ENCODE results near the gene MGAT5.

The MGAT5 gene

DNA sequence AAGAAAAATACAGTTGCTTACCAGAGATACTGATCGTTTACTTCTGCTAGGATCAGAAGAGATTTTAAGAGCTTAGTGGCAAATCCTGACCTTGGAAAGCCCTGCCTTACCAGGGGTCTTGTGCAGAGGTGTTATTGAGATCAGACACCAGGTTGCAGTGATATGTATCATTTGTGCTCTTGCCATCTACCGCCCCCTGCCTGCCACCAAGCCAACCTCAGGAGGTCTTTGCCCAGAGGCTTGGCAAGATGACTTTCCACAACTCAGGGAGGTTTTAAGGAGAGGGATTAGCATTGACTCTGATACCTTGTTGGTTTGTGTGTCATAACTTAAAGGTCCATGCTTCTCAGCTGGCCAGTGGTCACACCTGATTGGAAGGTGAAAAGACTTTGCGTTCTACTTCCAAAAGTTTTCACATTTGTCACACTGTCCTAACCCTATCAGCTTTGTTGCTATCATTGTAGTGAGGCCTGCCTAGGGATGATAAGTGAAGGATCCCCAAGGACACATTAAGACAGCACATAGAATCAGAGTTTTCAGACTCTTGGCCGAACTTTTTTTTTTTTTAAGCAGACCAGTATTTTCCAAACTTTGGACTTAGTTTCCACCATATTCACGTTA lies 46.2 kb upstream of the MGAT5 start:
- peaks cover 0 to 9% of the 10 kb centered on the region in 2 donors for H3K9me3 ChIP-seq (replicated peaks in 1 of 2; ENCODE audit: control insufficient read depth in 2 of 2, insufficient read depth in 1 of 2, low read depth in 1 of 2, low read length in 2 of 2)
- no peak overlapping the region for H3K4me2 ChIP-seq (ENCODE audit: insufficient read depth, low read length, poor library complexity, severe bottlenecking)
- H2BK120ac ChIP-seq (ENCODE audit: low read depth, low read length): no peak overlapping the region
- peaks cover 3% of the 10 kb centered on the region for H3K79me1 ChIP-seq (ENCODE audit: low read depth, low read length)
- no peak overlapping the region for H4K91ac ChIP-seq (ENCODE audit: low read depth, low read length, poor library complexity)
- no peak overlapping the region for H2AFZ ChIP-seq (ENCODE audit: low read length)
- H3K4me1 ChIP-seq (ENCODE audit: control insufficient read depth in 2 of 2, insufficient read depth in 1 of 2, low read depth in 1 of 2, low read length in 2 of 2): peaks cover 11 to 14% of the 10 kb centered on the region in 2 donors
- no peak overlapping the region for H2BK15ac ChIP-seq (ENCODE audit: low read length)
- WGBS, 2 donors (ENCODE audit: extremely low coverage in 2 of 2, insufficient read length in 2 of 2, insufficient replicate concordance in 1 of 2): 100% methylated on average over 1 of the region's 5 CpGs; no CpG with 5 or more reads in 1 of the 2 donors
- no peak overlapping the region for H3K18ac ChIP-seq (ENCODE audit: low read length)
- no peak overlapping the region for H3K9ac ChIP-seq (ENCODE audit: low read depth, low read length, poor library complexity)
- no peak overlapping the region for H2AK5ac ChIP-seq (ENCODE audit: low read depth, low read length)
- DNase-seq (ENCODE audit: low spot score): no peak
- no peak overlapping the region for H3K4me3 ChIP-seq (ENCODE audit: low read length in 2 of 2)
- no peak overlapping the region for H3K4ac ChIP-seq (ENCODE audit: low read length)
- H2BK5ac ChIP-seq (ENCODE audit: low read length): no peak overlapping the region
- no peak overlapping the region for H3K27ac ChIP-seq (replicated peaks; ENCODE audit: low read length)
- no peaks in the 10 kb centered on the region for H3K36me3 ChIP-seq (replicated peaks in 1 of 2; ENCODE audit: control insufficient read depth in 2 of 2, insufficient read depth in 2 of 2, low read length in 2 of 2)
- H3K27me3 ChIP-seq (ENCODE audit: control insufficient read depth in 3 of 3, insufficient read depth in 3 of 3, low read depth in 1 of 3, low read length in 3 of 3): no peaks in the 10 kb centered on the region
- no peak overlapping the region for H2BK12ac ChIP-seq (ENCODE audit: low read length)
- H4K8ac ChIP-seq (ENCODE audit: low read depth, low read length): no peak overlapping the region
- H3K23ac ChIP-seq (ENCODE audit: low read depth, low read length, poor library complexity): no peak overlapping the region
- no peak overlapping the region for H3K14ac ChIP-seq (ENCODE audit: low read length)

GRCh38 chr2:134208825-134209224 lies 45.0 kb upstream of the MGAT5 start:
- Histone ChIP-seq H2BK15ac (ENCODE audit: low read length) (no peak overlapping the region), H4K8ac (ENCODE audit: low read depth, low read length) (no peak overlapping the region), H2AFZ (ENCODE audit: low read length) (no peak overlapping the region), H3K4me3 (ENCODE audit: low read length in 2 of 2) (no peak overlapping the region), H2BK120ac (ENCODE audit: low read depth, low read length) (no peak overlapping the region), H3K18ac (ENCODE audit: low read length) (no peak overlapping the region), H3K23ac (ENCODE audit: low read depth, low read length, poor library complexity) (no peak overlapping the region), H3K27me3 (ENCODE audit: control insufficient read depth in 3 of 3, insufficient read depth in 3 of 3, low read depth in 1 of 3, low read length in 3 of 3) (no peaks in the 10 kb centered on the region), H4K91ac (ENCODE audit: low read depth, low read length, poor library complexity) (no peak overlapping the region), H2BK12ac (ENCODE audit: low read length) (no peak overlapping the region), H3K9ac (ENCODE audit: low read depth, low read length, poor library complexity) (no peak overlapping the region), H3K4me2 (ENCODE audit: insufficient read depth, low read length, poor library complexity, severe bottlenecking) (no peak overlapping the region), H3K4ac (ENCODE audit: low read length) (no peak overlapping the region), H3K9me3 (replicated peaks in 1 of 2; ENCODE audit: control insufficient read depth in 2 of 2, insufficient read depth in 1 of 2, low read depth in 1 of 2, low read length in 2 of 2) (peaks cover 0 to 9% of the 10 kb centered on the region in 2 donors), H2AK5ac (ENCODE audit: low read depth, low read length) (no peak overlapping the region), H3K27ac (replicated peaks; ENCODE audit: low read length) (no peak overlapping the region), H2BK5ac (ENCODE audit: low read length) (no peak overlapping the region), H3K79me1 (ENCODE audit: low read depth, low read length) (peaks cover 3% of the 10 kb centered on the region), H3K14ac (ENCODE audit: low read length) (no peak overlapping the region), H3K36me3 (replicated peaks in 1 of 2; ENCODE audit: control insufficient read depth in 2 of 2, insufficient read depth in 2 of 2, low read length in 2 of 2) (no peaks in the 10 kb centered on the region), H3K4me1 (ENCODE audit: control insufficient read depth in 2 of 2, insufficient read depth in 1 of 2, low read depth in 1 of 2, low read length in 2 of 2) (peaks cover 11 to 14% of the 10 kb centered on the region in 2 donors)
- no CpG with 5 or more reads among the region's 2 CpGs for WGBS, 2 donors (ENCODE audit: extremely low coverage in 2 of 2, insufficient read length in 2 of 2, insufficient replicate concordance in 1 of 2)
- DNase-seq (ENCODE audit: low spot score): no peak

GRCh38 chr2:134212746-134213145 lies 41.1 kb upstream of the MGAT5 start:
- Histone ChIP-seq H2BK15ac (ENCODE audit: low read length) (no peak overlapping the region), H3K9me3 (replicated peaks in 1 of 2; ENCODE audit: control insufficient read depth in 2 of 2, insufficient read depth in 1 of 2, low read depth in 1 of 2, low read length in 2 of 2) (peaks cover 0 to 12% of the 10 kb centered on the region in 2 donors), H2BK5ac (ENCODE audit: low read length) (no peak overlapping the region), H3K4me1 (ENCODE audit: control insufficient read depth in 2 of 2, insufficient read depth in 1 of 2, low read depth in 1 of 2, low read length in 2 of 2) (no peaks in the 10 kb centered on the region), H2AFZ (ENCODE audit: low read length) (no peak overlapping the region), H3K23ac (ENCODE audit: low read depth, low read length, poor library complexity) (no peak overlapping the region), H3K14ac (ENCODE audit: low read length) (no peak overlapping the region), H3K79me1 (ENCODE audit: low read depth, low read length) (no peaks in the 10 kb centered on the region), H3K4me3 (ENCODE audit: low read length in 2 of 2) (no peak overlapping the region), H2BK12ac (ENCODE audit: low read length) (no peak overlapping the region), H3K4ac (ENCODE audit: low read length) (no peak overlapping the region), H2BK120ac (ENCODE audit: low read depth, low read length) (no peak overlapping the region), H3K9ac (ENCODE audit: low read depth, low read length, poor library complexity) (no peak overlapping the region), H4K8ac (ENCODE audit: low read depth, low read length) (no peak overlapping the region), H4K91ac (ENCODE audit: low read depth, low read length, poor library complexity) (no peak overlapping the region), H3K4me2 (ENCODE audit: insufficient read depth, low read length, poor library complexity, severe bottlenecking) (no peak overlapping the region), H3K18ac (ENCODE audit: low read length) (no peak overlapping the region), H2AK5ac (ENCODE audit: low read depth, low read length) (no peak overlapping the region), H3K27me3 (ENCODE audit: control insufficient read depth in 3 of 3, insufficient read depth in 3 of 3, low read depth in 1 of 3, low read length in 3 of 3) (no peaks in the 10 kb centered on the region), H3K27ac (replicated peaks; ENCODE audit: low read length) (no peak overlapping the region), H3K36me3 (replicated peaks in 1 of 2; ENCODE audit: control insufficient read depth in 2 of 2, insufficient read depth in 2 of 2, low read length in 2 of 2) (no peaks in the 10 kb centered on the region)
- no CpG with 5 or more reads among the region's 3 CpGs for WGBS, 2 donors (ENCODE audit: extremely low coverage in 2 of 2, insufficient read length in 2 of 2, insufficient replicate concordance in 1 of 2)
- DNase-seq (ENCODE audit: low spot score): no peak

GRCh38 chr2:134216152-134216829 lies 37.6 kb upstream of the MGAT5 start:
- no peak overlapping the region for H3K23ac ChIP-seq (ENCODE audit: low read depth, low read length, poor library complexity)
- H3K4me2 ChIP-seq (ENCODE audit: insufficient read depth, low read length, poor library complexity, severe bottlenecking): no peak overlapping the region

More at GRCh38 chr2:134216152-134216829, 37.6 kb upstream of the MGAT5 start:
- Histone ChIP-seq H3K27ac (replicated peaks; ENCODE audit: low read length) (no peak overlapping the region), H2BK12ac (ENCODE audit: low read length) (no peak overlapping the region), H3K79me1 (ENCODE audit: low read depth, low read length) (no peaks in the 10 kb centered on the region), H3K4me3 (ENCODE audit: low read length in 2 of 2) (no peak overlapping the region), H3K9ac (ENCODE audit: low read depth, low read length, poor library complexity) (no peak overlapping the region), H2AK5ac (ENCODE audit: low read depth, low read length) (no peak overlapping the region), H3K14ac (ENCODE audit: low read length) (no peak overlapping the region), H3K4ac (ENCODE audit: low read length) (no peak overlapping the region), H3K27me3 (ENCODE audit: control insufficient read depth in 3 of 3, insufficient read depth in 3 of 3, low read depth in 1 of 3, low read length in 3 of 3) (no peaks in the 10 kb centered on the region), H2BK15ac (ENCODE audit: low read length) (no peak overlapping the region), H2BK120ac (ENCODE audit: low read depth, low read length) (no peak overlapping the region), H2AFZ (ENCODE audit: low read length) (no peak overlapping the region), H2BK5ac (ENCODE audit: low read length) (no peak overlapping the region), H3K36me3 (replicated peaks in 1 of 2; ENCODE audit: control insufficient read depth in 2 of 2, insufficient read depth in 2 of 2, low read length in 2 of 2) (no peaks in the 10 kb centered on the region), H4K91ac (ENCODE audit: low read depth, low read length, poor library complexity) (no peak overlapping the region), H3K9me3 (replicated peaks in 1 of 2; ENCODE audit: control insufficient read depth in 2 of 2, insufficient read depth in 1 of 2, low read depth in 1 of 2, low read length in 2 of 2) (peaks cover 0 to 12% of the 10 kb centered on the region in 2 donors), H3K4me1 (ENCODE audit: control insufficient read depth in 2 of 2, insufficient read depth in 1 of 2, low read depth in 1 of 2, low read length in 2 of 2) (peaks cover 0 to 11% of the 10 kb centered on the region in 2 donors), H3K18ac (ENCODE audit: low read length) (no peak overlapping the region), H4K8ac (ENCODE audit: low read depth, low read length) (no peak overlapping the region)
- WGBS, 2 donors (ENCODE audit: extremely low coverage in 2 of 2, insufficient read length in 2 of 2, insufficient replicate concordance in 1 of 2): no CpG with 5 or more reads among the region's 8 CpGs
- no peak for DNase-seq (ENCODE audit: low spot score)
